Measurements from ENCODE around the gene MT1F. TPM values are rescaled to one million over a fixed set of nuclear protein-coding genes. Genes with fewer than 3 reads are reported as not detected.

MT1F gene
- total and polyA plus RNA-seq, 5 experiments from 2014 or later: 18.4 to 97.4 (median 82.3) TPM

DNA sequence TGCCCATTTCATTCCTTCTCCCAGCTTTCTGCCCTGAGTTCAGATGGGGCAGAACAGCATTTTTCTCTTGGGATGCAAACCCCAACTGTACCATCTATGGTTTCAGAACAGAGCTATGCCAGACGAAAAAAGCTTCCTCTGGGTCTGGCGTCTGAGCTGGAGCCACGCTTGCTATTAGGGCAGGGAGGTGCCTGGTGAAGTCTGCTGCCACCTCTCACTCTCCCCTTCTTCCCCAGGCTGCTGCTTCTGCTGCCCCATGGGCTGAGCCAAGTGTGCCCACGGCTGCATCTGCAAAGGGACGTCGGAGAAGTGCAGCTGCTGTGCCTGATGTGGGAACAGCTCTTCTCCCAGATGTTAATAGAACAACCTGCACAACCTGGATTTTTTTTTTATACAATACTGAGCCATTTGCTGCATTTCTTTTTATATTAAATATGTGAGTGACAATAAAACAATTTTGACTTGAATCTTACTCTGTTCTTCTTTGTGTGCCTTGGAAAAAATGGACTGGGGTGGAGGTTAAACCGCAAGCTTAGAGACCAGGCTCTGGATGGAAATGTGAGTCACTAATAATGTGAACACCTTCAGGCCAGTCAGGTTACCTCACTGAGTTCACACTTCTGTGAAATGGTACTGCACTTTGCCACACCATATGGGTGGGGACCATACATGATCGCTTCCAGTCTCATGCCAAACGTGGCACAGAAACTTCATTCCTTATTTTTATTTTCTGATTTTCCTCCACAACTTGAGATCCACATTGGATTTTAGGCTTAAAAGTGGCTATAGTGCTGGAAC, 20.9 kb upstream of the MT1F start:
- peaks cover 21 to 50% (median 32%) of the 10 kb centered on the region in 4 donors for H3K4me1 Mint-ChIP-seq
- DNase-seq (no peak), ATAC-seq (no peak)
- POLR2A ChIA-PET: interaction anchor here (0.7 kb wide), 1 partner anchor 26 kb away, joined by 3 read pairs; no protein-coding TSS in a partner anchor
- no peaks in the 10 kb centered on the region for H3K9me3 Mint-ChIP-seq
- H3K4me3 Mint-ChIP-seq: peak overlapping the region in 5 of 10 donors; percentile 14 to 81 (median 57)
- peaks cover 58 to 92% (median 71%) of the 10 kb centered on the region in 5 donors for H3K27me3 Mint-ChIP-seq
- H3K27ac Mint-ChIP-seq: no peak overlapping the region
- H3K36me3 Mint-ChIP-seq: peaks cover 0 to 1% (median 0%) of the 10 kb centered on the region in 3 donors

DNA sequence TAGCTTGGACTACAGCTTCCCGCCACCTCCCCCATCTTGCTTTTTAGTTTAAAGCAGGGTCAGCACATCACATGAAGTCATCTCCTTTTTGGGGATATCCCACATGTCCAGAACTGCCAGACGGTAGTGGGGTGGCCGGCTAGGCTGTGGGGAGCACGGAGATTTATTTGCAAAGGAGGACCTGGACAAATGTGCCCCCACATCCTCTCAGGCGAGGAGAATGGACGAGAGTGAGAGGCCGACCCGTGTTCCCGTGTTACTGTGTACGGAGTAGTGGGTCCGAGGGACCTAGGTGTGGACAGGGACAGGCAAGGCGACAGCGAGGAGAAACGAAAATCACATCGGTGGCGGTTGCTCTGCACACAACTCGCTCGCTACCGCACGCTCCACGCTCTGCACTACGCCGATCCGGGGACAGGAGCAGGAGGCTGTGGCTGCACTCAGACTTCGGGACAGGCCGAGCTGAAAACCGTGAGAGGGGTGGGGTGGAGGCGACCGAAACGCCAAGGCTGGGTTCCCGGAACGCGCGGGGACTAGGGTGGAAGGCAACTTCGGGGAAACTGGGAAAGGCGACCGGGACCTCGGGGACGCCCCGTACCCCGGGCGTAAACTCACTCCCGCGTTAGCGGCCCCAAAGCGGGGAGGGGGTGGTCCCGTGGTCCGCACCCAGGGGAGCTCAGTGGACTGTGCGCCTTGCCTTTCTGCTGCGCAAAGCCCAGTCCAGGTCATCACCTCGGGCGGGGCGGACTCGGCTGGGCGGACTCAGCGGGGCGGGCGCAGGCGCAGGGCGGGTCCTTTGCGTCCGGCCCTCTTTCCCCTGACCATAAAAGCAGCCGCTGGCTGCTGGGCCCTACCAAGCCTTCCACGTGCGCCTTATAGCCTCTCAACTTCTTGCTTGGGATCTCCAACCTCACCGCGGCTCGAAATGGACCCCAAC, 19.7 kb upstream of the MT1F start, which contains the start of gene MT1A:
Gene MT1A (plus strand): TSS at position 853 of the 937 bp plus-strand sequence. CDS start 73 bp downstream, at position 926.
- POLR2A ChIA-PET: interaction anchor here (1.7 kb wide), 1 partner anchor 30 kb away, joined by 4 read pairs; the partner anchor contains the start of gene MT2A
- Mint-ChIP-seq H3K27ac (peak within 1 kb of the TSS in 2 of 10 donors; percentile 52 to 67), H3K36me3 (no peaks in the 10 kb centered on the region), H3K4me3 (peak within 1 kb of the TSS; percentile 9 to 77 (median 50)), H3K9me3 (no peaks in the 10 kb centered on the region), H3K4me1 (peaks cover 25 to 48% (median 33%) of the 10 kb centered on the region in 4 donors), H3K27me3 (peaks cover 52 to 79% (median 69%) of the 10 kb centered on the region in 5 donors)
- ATAC-seq (peak; percentile 43 to 51), DNase-seq (no peak)

DNA sequence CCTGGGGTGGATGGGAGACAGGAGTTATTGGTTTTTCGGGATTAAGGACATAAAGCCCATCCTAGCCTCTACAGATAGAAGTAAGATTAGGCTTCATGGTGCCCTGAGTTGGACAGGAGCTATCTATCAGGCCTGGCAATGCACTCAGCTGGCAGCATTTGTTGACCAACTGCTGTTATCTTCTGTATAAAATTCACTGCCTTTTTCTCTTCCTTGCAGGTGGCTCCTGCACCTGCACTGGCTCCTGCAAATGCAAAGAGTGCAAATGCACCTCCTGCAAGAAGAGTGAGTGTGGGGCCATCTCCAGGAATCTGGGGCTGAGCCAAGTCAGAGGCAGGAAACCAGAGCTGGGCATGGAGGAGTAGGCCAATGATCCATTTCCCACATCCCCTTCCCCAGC, 18.7 kb upstream of the MT1F start:
- H3K4me1 Mint-ChIP-seq: peaks cover 31 to 58% (median 38%) of the 10 kb centered on the region in 4 donors

DNA sequence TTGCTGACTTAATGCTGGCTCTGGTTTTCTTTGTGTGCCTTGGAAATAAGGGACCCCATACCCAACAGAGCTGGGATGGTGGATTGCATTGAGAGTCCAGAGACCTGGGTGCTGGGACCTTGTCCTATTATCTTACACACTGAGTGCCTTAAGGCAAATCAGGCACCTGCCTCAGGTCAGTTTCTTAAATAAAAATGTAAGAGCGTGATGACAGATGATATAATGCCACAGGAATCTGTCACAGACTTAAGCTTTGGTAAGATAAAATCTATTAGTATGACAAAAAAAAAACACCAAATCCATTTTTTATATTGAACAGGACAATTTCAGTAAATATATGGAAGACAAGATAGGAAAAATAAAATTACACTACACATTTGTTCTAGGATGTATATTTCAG, 17.7 kb upstream of the MT1F start:
- POLR2A ChIA-PET: interaction anchor here (0.5 to 1.7 kb wide), 3 partner anchors 11 to 182 kb away, joined by 4 to 5 read pairs (median 4); partner anchors contain the start of gene MT2A
- H3K4me3 Mint-ChIP-seq: no peak overlapping the region
- peaks cover 29 to 59% (median 36%) of the 10 kb centered on the region in 4 donors for H3K4me1 Mint-ChIP-seq
- DNase-seq (no peak), ATAC-seq (no peak)
- no peaks in the 10 kb centered on the region for H3K36me3 Mint-ChIP-seq
- H3K27me3 Mint-ChIP-seq: peaks cover 36 to 59% (median 52%) of the 10 kb centered on the region in 5 donors
- H3K27ac Mint-ChIP-seq: peak overlapping the region in 1 of 10 donors; percentile 9
- H3K9me3 Mint-ChIP-seq: no peaks in the 10 kb centered on the region

More for the DNA sequence above, 18.7 kb upstream of the MT1F start:
- Mint-ChIP-seq H3K27me3 (peaks cover 46 to 69% (median 61%) of the 10 kb centered on the region in 5 donors), H3K4me3 (peak overlapping the region in 2 of 10 donors; percentile 43 to 50), H3K36me3 (no peaks in the 10 kb centered on the region), H3K9me3 (no peaks in the 10 kb centered on the region), H3K27ac (no peak overlapping the region)
- POLR2A ChIA-PET: interaction anchor here (1.7 kb wide), 1 partner anchor 31 kb away, joined by 4 read pairs; the partner anchor contains the start of gene MT2A
- ATAC-seq (no peak), DNase-seq (no peak)

DNA sequence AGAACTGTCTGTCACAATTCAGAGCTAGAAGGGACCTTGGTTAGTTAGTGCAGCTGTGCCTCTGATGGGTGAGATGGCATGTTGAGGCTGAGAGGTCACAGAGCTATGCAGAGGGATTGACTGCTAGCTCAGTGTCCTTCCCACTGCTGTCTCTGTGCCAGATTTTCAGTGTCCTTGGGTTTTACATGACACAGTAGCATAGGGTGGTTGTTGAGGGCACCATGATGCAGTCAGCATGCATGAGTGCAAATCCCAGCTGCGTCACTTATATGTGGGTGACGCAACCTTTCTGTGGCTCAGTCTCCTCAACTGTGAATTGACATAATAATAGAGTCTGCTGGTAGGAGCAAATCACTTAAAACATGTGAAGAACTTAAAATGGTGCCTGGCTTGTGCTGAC, 16.6 kb upstream of the MT1F start:
- H3K9me3 Mint-ChIP-seq: no peaks in the 10 kb centered on the region
- peak overlapping the region in 1 of 10 donors; percentile 47 for H3K27ac Mint-ChIP-seq
- no peaks in the 10 kb centered on the region for H3K36me3 Mint-ChIP-seq
- peaks cover 24 to 49% (median 28%) of the 10 kb centered on the region in 4 donors for H3K4me1 Mint-ChIP-seq
- peaks cover 32 to 55% (median 48%) of the 10 kb centered on the region in 5 donors for H3K27me3 Mint-ChIP-seq
- POLR2A ChIA-PET: interaction anchor here (3.9 kb wide), 1 partner anchor 32 kb away, joined by 23 read pairs; the partner anchor contains the start of gene MT2A
- no peak overlapping the region for H3K4me3 Mint-ChIP-seq
- ATAC-seq (no peak), DNase-seq (no peak)

DNA sequence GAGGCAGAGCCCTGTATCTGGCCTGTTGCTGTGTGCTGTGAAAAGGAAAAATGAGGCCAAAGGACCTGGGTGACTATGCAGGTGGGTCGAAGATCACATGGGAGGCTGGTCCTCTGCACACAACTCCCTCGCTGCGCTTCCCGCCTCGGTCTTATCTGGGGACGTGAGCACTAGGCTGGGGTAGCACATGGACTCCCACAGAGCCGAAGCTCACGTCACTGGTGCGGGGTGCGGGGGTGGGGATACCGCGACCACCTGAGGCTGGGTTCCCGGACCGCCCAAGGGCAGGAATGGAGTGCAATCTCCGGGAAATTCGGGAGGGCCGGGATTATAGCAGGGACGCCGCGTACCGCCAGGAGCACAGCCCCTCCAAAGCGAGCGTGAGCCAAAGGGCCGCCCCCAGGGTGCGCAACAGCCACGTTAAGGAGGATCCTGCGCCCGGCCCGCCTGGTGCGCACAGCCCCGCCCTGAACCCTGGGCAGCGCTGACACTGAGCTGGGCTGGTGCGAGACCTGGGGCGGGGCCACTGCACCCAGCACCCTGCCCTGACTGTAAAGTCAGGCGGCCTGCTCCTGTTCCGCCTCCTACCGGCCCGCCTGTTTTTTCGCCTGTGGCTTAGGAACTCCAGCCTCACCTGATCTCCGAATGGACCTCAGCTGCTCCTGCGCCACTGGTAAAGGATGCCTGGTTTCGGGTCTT, 14.5 kb upstream of the MT1F start:
- ATAC-seq (peak; percentile 98 to 100), DNase-seq (peak; percentile 53 to 85 (median 64))
- peaks cover 16 to 31% (median 19%) of the 10 kb centered on the region in 4 donors for H3K4me1 Mint-ChIP-seq
- H3K9me3 Mint-ChIP-seq: no peaks in the 10 kb centered on the region
- peaks cover 19 to 39% (median 28%) of the 10 kb centered on the region in 5 donors for H3K27me3 Mint-ChIP-seq
- POLR2A ChIA-PET: interaction anchor here (0.7 to 3.9 kb wide), 14 partner anchors 10 to 124 kb away, joined by 3 to 23 read pairs (median 6); partner anchors contain the start of genes BBS2, MT1E, MT1F and MT1X
- H3K36me3 Mint-ChIP-seq: no peaks in the 10 kb centered on the region
- peak overlapping the region in 9 of 10 donors; percentile 37 to 80 (median 72) for H3K27ac Mint-ChIP-seq
- H3K4me3 Mint-ChIP-seq: peak overlapping the region; percentile 72 to 86 (median 80)

DNA sequence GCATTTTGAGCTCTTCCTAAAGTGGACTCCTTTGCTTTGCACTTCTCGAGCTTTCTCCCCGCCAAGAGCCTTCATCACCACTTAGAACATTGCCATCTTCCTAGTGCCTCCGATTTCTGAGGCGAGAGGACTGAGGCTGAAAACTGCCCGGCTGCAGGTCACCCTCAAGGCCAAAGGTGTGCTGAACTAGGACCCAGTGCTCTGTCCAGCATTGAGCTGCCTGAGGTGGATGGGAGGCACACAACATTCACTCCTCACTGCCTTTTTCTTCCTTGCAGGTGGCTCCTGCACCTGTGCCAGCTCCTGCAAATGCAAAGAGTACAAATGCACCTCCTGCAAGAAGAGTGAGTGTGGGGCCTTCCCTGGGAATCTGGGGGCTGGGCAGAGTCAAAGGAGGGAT, 13.9 kb upstream of the MT1F start:
- peaks cover 16 to 35% (median 23%) of the 10 kb centered on the region in 5 donors for H3K27me3 Mint-ChIP-seq

DNA sequence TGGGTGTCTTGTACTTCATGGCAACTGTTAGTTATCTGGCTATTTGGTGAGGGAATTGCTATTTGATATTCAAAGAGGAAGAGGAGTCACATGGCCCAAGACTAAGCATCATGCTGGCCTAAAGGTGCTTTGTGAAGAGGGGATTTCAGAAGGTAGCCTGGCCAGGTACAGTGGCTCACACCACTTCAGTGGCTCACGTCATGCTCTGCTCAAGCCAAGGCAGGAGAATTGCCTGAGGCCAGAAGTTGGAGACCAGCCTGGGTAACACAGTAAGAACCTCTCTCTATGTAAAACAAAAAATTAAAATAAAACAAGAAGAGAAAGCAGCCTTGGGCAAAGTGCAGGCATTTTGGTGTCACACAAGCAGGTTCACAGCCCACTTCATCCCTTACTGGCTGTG, 12.4 kb upstream of the MT1F start:
- no peak for ATAC-seq
- H3K27me3 Mint-ChIP-seq: peaks cover 6 to 25% (median 16%) of the 10 kb centered on the region in 5 donors
- no peak overlapping the region for H3K4me3 Mint-ChIP-seq
- no peak overlapping the region for H3K27ac Mint-ChIP-seq
- DNase-seq: no peak
- H3K36me3 Mint-ChIP-seq: no peaks in the 10 kb centered on the region
- peaks cover 16 to 24% (median 19%) of the 10 kb centered on the region in 4 donors for H3K4me1 Mint-ChIP-seq
- H3K9me3 Mint-ChIP-seq: no peaks in the 10 kb centered on the region
- POLR2A ChIA-PET: interaction anchor here (1.8 kb wide), 1 partner anchor 14 kb away, joined by 4 read pairs; no protein-coding TSS in a partner anchor

More for the DNA sequence above, 13.9 kb upstream of the MT1F start:
- Mint-ChIP-seq H3K9me3 (no peaks in the 10 kb centered on the region), H3K27ac (peak overlapping the region in 6 of 10 donors; percentile 28 to 81 (median 58)), H3K4me1 (peaks cover 16 to 25% (median 19%) of the 10 kb centered on the region in 4 donors), H3K4me3 (peak overlapping the region; percentile 72 to 86 (median 80)), H3K36me3 (no peaks in the 10 kb centered on the region)
- DNase-seq (no peak), ATAC-seq (no peak)
- POLR2A ChIA-PET: interaction anchor here (0.9 to 3.9 kb wide), 12 partner anchors 9 to 66 kb away, joined by 3 to 23 read pairs (median 6); partner anchors contain the start of genes MT1E, MT1F, MT1X and MT2A

DNA sequence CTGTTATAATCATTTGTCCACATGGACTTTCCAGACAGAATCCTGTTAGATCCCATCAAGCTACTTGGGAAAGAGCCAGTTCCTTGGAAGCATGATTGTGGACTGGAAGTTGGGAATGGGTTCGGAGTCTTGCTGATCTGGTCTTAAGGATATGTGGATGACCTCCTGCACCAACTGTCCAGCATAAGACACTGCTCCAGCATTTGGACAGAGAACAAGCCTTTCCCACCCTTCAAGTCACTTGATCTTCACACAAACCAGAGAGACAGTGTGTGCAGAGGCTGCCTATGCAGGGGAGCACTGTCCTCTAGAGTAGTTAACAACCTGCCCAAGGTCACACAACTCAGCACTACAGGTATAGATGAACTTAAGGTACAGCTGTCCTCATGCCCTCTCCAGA, 11.9 kb upstream of the MT1F start:
- peaks cover 3 to 22% (median 13%) of the 10 kb centered on the region in 5 donors for H3K27me3 Mint-ChIP-seq
- POLR2A ChIA-PET: interaction anchor here (0.6 to 1.8 kb wide), 4 partner anchors 9 to 50 kb away, joined by 3 to 5 read pairs (median 4); no protein-coding TSS in a partner anchor

DNA sequence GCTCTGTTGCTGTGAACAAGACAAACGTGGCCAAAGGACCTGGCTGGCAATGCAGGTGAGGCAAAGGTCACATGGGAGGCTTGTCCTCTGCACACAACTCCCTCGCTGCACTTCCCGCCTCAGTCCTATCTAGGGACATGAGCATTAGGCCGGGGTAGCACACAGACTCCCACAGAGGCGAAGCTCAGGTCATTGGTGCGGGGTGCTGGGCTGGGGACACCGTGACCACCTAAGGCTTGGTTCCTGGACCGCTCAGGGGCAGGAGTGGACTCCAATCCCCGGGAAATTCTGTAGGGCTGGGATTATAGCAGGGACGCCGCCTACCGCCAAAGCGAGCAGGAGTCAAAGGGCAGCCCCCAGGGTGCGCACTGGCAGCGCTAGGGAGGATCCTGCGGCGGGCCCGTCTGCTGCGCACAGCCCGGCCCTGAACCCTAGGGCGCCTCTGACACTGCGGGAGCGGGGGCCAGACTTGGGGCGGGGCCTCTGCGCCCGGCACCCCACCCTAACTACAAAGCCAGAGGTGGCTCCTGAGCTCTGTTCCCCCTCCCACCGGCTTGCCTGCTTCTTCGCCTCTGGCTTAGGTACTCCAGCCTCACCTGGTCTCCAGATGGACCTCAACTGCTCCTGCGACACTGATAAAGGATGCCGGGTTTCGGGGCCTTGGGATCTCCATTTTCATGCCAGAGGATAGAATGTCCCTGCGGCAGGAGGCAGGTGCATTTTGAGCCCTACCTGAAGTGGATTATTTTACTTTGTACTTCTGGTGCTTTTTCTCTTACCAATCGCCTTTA, 9.9 kb upstream of the MT1F start:
- Mint-ChIP-seq H3K27me3 (peaks cover 4 to 18% (median 14%) of the 10 kb centered on the region in 5 donors), H3K9me3 (no peaks in the 10 kb centered on the region), H3K4me1 (peaks cover 12 to 18% (median 15%) of the 10 kb centered on the region in 4 donors), H3K4me3 (no peak overlapping the region), H3K27ac (no peak overlapping the region), H3K36me3 (no peaks in the 10 kb centered on the region)
- DNase-seq (no peak), ATAC-seq (no peak)
- POLR2A ChIA-PET: interaction anchor here (0.7 to 1.7 kb wide), 2 partner anchors 10 to 32 kb away, joined by 3 to 4 read pairs; partner anchors contain the start of gene MT1F

More for the DNA sequence above, 11.9 kb upstream of the MT1F start:
- no peak overlapping the region for H3K4me3 Mint-ChIP-seq
- DNase-seq (no peak), ATAC-seq (no peak)
- no peak overlapping the region for H3K27ac Mint-ChIP-seq
- no peaks in the 10 kb centered on the region for H3K9me3 Mint-ChIP-seq
- no peaks in the 10 kb centered on the region for H3K36me3 Mint-ChIP-seq
- peaks cover 16 to 24% (median 19%) of the 10 kb centered on the region in 4 donors for H3K4me1 Mint-ChIP-seq
